Skeletal muscle satellite cell (primary cell): ENCODE data around the gene RNGTT. TPM values are rescaled to one million over a fixed set of nuclear protein-coding genes. Genes with fewer than 3 reads are reported as not detected.

Experiments used
- H3K27me3 ChIP-seq: 2 replicates; pipeline ENCODE4 v1.7.0; 2013; ENCODE audit warnings: low read length; ENCODE audit not compliant: control insufficient read depth, insufficient read depth
- H3K36me3 ChIP-seq: 2 replicates; pipeline ENCODE4 v1.7.0; 2013; ENCODE audit warnings: mild to moderate bottlenecking, control low read depth, low read length; ENCODE audit not compliant: insufficient read depth
- H3K4me1 ChIP-seq: 2 replicates; pipeline ENCODE4 v1.7.0; 2013; ENCODE audit warnings: low read length; ENCODE audit not compliant: control insufficient read depth, insufficient read depth
- H3K4me2 ChIP-seq: 2 replicates; pipeline ENCODE4 v1.7.0; 2013; ENCODE audit warnings: mild to moderate bottlenecking, low read length
- H3K4me3 ChIP-seq: 2 replicates; pipeline ENCODE4 v1.7.0; 2013; ENCODE audit warnings: low read length
- H3K9ac ChIP-seq: 2 replicates; pipeline ENCODE4 v1.7.0; 2013; ENCODE audit warnings: mild to moderate bottlenecking, low read depth, low read length, moderate library complexity
- H3K9me3 ChIP-seq: replicated peaks from 2 replicates; pipeline ENCODE4 v1.7.0; 2013; ENCODE audit warnings: mild to moderate bottlenecking, control low read depth, low read length
- total RNA-seq: library from RNA; depleted of rRNA; stranded (reverse); fragments of >200 nt; gene quantifications from 2 replicates; pipeline ENCODE4 v1.2.3, GENCODE V29; 2012; rRNA removed

Gene RNGTT
- total RNA-seq = 23.8 and 27.4 TPM in 2 replicates

GRCh38 chr6:88963139-88964090 is at the start of gene RNGTT:
TSS of gene RNGTT (minus strand) at chr6:88963618. CDS start at chr6:88963409, 209 bp downstream.
- Histone ChIP-seq H3K27me3 (no peaks in the 10 kb centered on the region), H3K4me2 (peak within 1 kb of the TSS; percentile 97), H3K4me3 (peak within 1 kb of the TSS; percentile 97), H3K9me3 (no peaks in the 10 kb centered on the region), H3K4me1 (peaks cover 10% of the 10 kb centered on the region), H3K36me3 (no peaks in the 10 kb centered on the region), H3K9ac (peak within 1 kb of the TSS; percentile 95)

GRCh38 chr6:89011436-89011835 is 48.0 kb upstream of the RNGTT start:
- H3K9me3 ChIP-seq = no peaks in the 10 kb centered on the region

GRCh38 chr6:89010825-89011224 is 47.4 kb upstream of the RNGTT start:
- Histone ChIP-seq H3K4me2 (no peak overlapping the region), H3K4me3 (no peak overlapping the region), H3K36me3 (no peaks in the 10 kb centered on the region), H3K27me3 (no peaks in the 10 kb centered on the region), H3K9ac (no peak overlapping the region), H3K9me3 (no peaks in the 10 kb centered on the region), H3K4me1 (no peaks in the 10 kb centered on the region)

More at GRCh38 chr6:89011436-89011835, 48.0 kb upstream of the RNGTT start:
- Histone ChIP-seq H3K4me3 (no peak overlapping the region), H3K9ac (no peak overlapping the region), H3K4me1 (no peaks in the 10 kb centered on the region), H3K4me2 (no peak overlapping the region), H3K36me3 (no peaks in the 10 kb centered on the region), H3K27me3 (no peaks in the 10 kb centered on the region)

- H3K9ac ChIP-seq = no peak overlapping the region
- H3K4me2 ChIP-seq = no peak overlapping the region
- no peaks in the 10 kb centered on the region for H3K36me3 ChIP-seq
- no peak overlapping the region for H3K4me3 ChIP-seq
- no peaks in the 10 kb centered on the region for H3K9me3 ChIP-seq
- no peaks in the 10 kb centered on the region for H3K27me3 ChIP-seq
- H3K4me1 ChIP-seq = no peaks in the 10 kb centered on the region
Observed at GRCh38 chr6:89009624-89010059, 46.2 kb upstream of the RNGTT start.

GRCh38 chr6:89008815-89009374 is 45.5 kb upstream of the RNGTT start:
- Histone ChIP-seq H3K9me3 (no peaks in the 10 kb centered on the region), H3K27me3 (no peaks in the 10 kb centered on the region), H3K4me2 (no peak overlapping the region), H3K36me3 (no peaks in the 10 kb centered on the region), H3K9ac (no peak overlapping the region), H3K4me3 (no peak overlapping the region), H3K4me1 (no peaks in the 10 kb centered on the region)

GRCh38 chr6:89008001-89008814 is 44.8 kb upstream of the RNGTT start:
- no peaks in the 10 kb centered on the region for H3K4me1 ChIP-seq
- no peak overlapping the region for H3K9ac ChIP-seq
- no peak overlapping the region for H3K4me3 ChIP-seq

GRCh38 chr6:89007209-89008000 is 44.0 kb upstream of the RNGTT start:
- Histone ChIP-seq H3K9ac (no peak overlapping the region), H3K36me3 (no peaks in the 10 kb centered on the region), H3K4me3 (no peak overlapping the region), H3K4me2 (no peak overlapping the region), H3K27me3 (no peaks in the 10 kb centered on the region), H3K4me1 (no peaks in the 10 kb centered on the region), H3K9me3 (no peaks in the 10 kb centered on the region)

More at GRCh38 chr6:89008001-89008814, 44.8 kb upstream of the RNGTT start:
- Histone ChIP-seq H3K9me3 (no peaks in the 10 kb centered on the region), H3K4me2 (no peak overlapping the region), H3K27me3 (no peaks in the 10 kb centered on the region), H3K36me3 (no peaks in the 10 kb centered on the region)

GRCh38 chr6:89002523-89002922 is 39.1 kb upstream of the RNGTT start:
- no peak overlapping the region for H3K4me2 ChIP-seq
- H3K27me3 ChIP-seq = no peaks in the 10 kb centered on the region
- H3K4me1 ChIP-seq = no peaks in the 10 kb centered on the region
- H3K9ac ChIP-seq = no peak overlapping the region
- H3K4me3 ChIP-seq = no peak overlapping the region
- no peaks in the 10 kb centered on the region for H3K36me3 ChIP-seq
- H3K9me3 ChIP-seq = no peaks in the 10 kb centered on the region

- H3K4me1 ChIP-seq = no peaks in the 10 kb centered on the region
- no peaks in the 10 kb centered on the region for H3K36me3 ChIP-seq
- peaks cover 4% of the 10 kb centered on the region for H3K27me3 ChIP-seq
- no peak overlapping the region for H3K4me2 ChIP-seq
- no peak overlapping the region for H3K9ac ChIP-seq
- no peaks in the 10 kb centered on the region for H3K9me3 ChIP-seq
- H3K4me3 ChIP-seq = no peak overlapping the region
Observed at GRCh38 chr6:88997327-88997726, 33.9 kb upstream of the RNGTT start.

GRCh38 chr6:88992741-88993552 is 29.5 kb upstream of the RNGTT start:
- H3K4me3 ChIP-seq = no peak overlapping the region
- H3K4me2 ChIP-seq = no peak overlapping the region
- H3K27me3 ChIP-seq = peaks cover 9% of the 10 kb centered on the region
- H3K9me3 ChIP-seq = no peaks in the 10 kb centered on the region
- no peaks in the 10 kb centered on the region for H3K4me1 ChIP-seq
- no peak overlapping the region for H3K9ac ChIP-seq
- H3K36me3 ChIP-seq = no peaks in the 10 kb centered on the region
